Esophagus squamous epithelium (tissue), 4 donors: Measurements from ENCODE around the gene TEAD1.

Experiments
- CTCF ChIP-seq, 6 experiments: fragments of 450-650 bp in 4 of 6; fragments of 200-600 bp in 2 of 6; sonication (generic) in 2 of 6; IDR thresholded peaks; one replicate each; pipeline ENCODE4 v1.5.1; 2016 to 2019; ENCODE audit warnings: antibody characterized with exemption in 6 of 6, mild to moderate bottlenecking in 4 of 6, moderate library complexity in 4 of 6
- POLR2A ChIP-seq, 4 donors: fragments of 450-650 bp; IDR thresholded peaks; one replicate each; pipeline ENCODE4 v1.6.1; 2017; ENCODE audit warnings: antibody characterized with exemption in 4 of 4, mild to moderate bottlenecking in 4 of 4, moderate library complexity in 3 of 4

DNA sequence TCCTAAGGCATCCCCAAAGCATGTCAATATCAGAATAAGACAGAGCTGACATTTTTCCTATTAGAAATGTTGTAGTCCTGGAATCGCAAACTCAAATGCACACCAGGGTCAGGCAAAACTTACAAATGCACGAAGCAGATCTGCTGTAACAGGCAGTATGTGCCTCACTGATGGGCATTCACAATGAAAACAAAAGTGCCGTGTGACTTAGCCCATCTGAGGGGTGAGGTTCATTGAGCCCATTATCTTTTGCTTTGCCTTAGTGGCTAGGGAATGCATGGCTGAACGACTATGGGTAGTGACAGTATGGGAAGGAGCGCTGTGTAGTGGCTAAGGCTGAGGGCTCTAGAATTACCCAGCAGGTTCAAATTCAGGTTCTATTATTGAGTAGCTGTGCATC, 291.8 kb downstream of the TEAD1 start:
- TF ChIP-seq CTCF (IDR thresholded peaks at IDR 0.05) (no peak), POLR2A (IDR thresholded peaks at IDR 0.05) (no peak)
